GM21390 (cell line): ENCODE measurements around the gene NRBP1.
A peak's percentile ranks its signal among the peaks of the same experiment; 100 is the strongest.
"Not testable (repeated sequence)": the region's sequence is repeated elsewhere in the genome, so short reads cannot be mapped to it uniquely, and the experiment has no call there.

Source experiments
- ATAC-seq: cut with Tn5 transposase; IDR thresholded peaks from one replicate; pipeline ENCODE4 v1.9.1; 2021; ENCODE audit not compliant: unreplicated experiment

Gene NRBP1

GRCh38 chr2:27421660-27422250 lies 6.7 kb upstream of the NRBP1 start:
- ATAC-seq, result no peak

- no peak for ATAC-seq
Observed at GRCh38 chr2:27422958-27423357, 5.5 kb upstream of the NRBP1 start.

- not testable (repeated sequence) for ATAC-seq
Observed at GRCh38 chr2:27425039-27425438, 3.4 kb upstream of the NRBP1 start.

GRCh38 chr2:27427863-27428212 lies 593 bp upstream of the NRBP1 start:
- no peak for ATAC-seq

GRCh38 chr2:27428978-27429541 lies 629 bp downstream of the NRBP1 start:
- ATAC-seq, result peak; percentile 58

- no peak for ATAC-seq
Observed at GRCh38 chr2:27431395-27431794, 3.0 kb downstream of the NRBP1 start.

GRCh38 chr2:27435628-27436027 lies 7.2 kb downstream of the NRBP1 start:
- ATAC-seq, result no peak

GRCh38 chr2:27441226-27441926 lies 12.9 kb downstream of the NRBP1 start:
- no peak for ATAC-seq

GRCh38 chr2:27441958-27442919 lies 13.8 kb downstream of the NRBP1 start, which contains the start of gene KRTCAP3:
Gene KRTCAP3, plus strand, starts transcription at chr2:27442381. Its CDS starts 32 bp downstream, at chr2:27442413.
- ATAC-seq, result no peak

- ATAC-seq, result no peak
Observed at GRCh38 chr2:27442920-27443282, 14.5 kb downstream of the NRBP1 start.

GRCh38 chr2:27445155-27445554 lies 16.7 kb downstream of the NRBP1 start:
- no peak for ATAC-seq

GRCh38 chr2:27445615-27446014 lies 17.2 kb downstream of the NRBP1 start:
- no peak for ATAC-seq

GRCh38 chr2:27446057-27446456 lies 17.6 kb downstream of the NRBP1 start:
- no peak for ATAC-seq

- no peak for ATAC-seq
Observed at GRCh38 chr2:27448381-27448780, 19.9 kb downstream of the NRBP1 start.

- ATAC-seq, result no peak
Observed at GRCh38 chr2:27451095-27451494, 22.7 kb downstream of the NRBP1 start.

GRCh38 chr2:27453968-27454367 lies 25.5 kb downstream of the NRBP1 start:
- ATAC-seq, result no peak

- no peak for ATAC-seq
Observed at GRCh38 chr2:27461118-27461517, 32.7 kb downstream of the NRBP1 start.

- ATAC-seq, result no peak
Observed at GRCh38 chr2:27464443-27464842, 36.0 kb downstream of the NRBP1 start.

- no peak for ATAC-seq
Observed at GRCh38 chr2:27471961-27472360, 43.5 kb downstream of the NRBP1 start.

- ATAC-seq, result no peak
Observed at GRCh38 chr2:27485496-27485895, 57.1 kb downstream of the NRBP1 start.

GRCh38 chr2:27489118-27489497 lies 60.7 kb downstream of the NRBP1 start:
- peak; percentile 7 for ATAC-seq
